Vagina (tissue), 2 donors: ENCODE data around the gene FAM118B.

Experiments
- POLR2A ChIP-seq, 2 donors: fragments of 450-650 bp; IDR thresholded peaks; one replicate each; pipeline ENCODE4 v1.6.1; 2017; ENCODE audit warnings: antibody characterized with exemption in 2 of 2, mild to moderate bottlenecking in 2 of 2, moderate library complexity in 2 of 2
- TF ChIP-seq, protein P1 (sequence below), 3 experiments: fragments of 450-650 bp in 2 of 3; fragments of 200-600 bp in 1 of 3; sonication (generic) in 1 of 3; IDR thresholded peaks; one replicate each; pipeline ENCODE4 v1.5.1; 2017 to 2019; ENCODE audit warnings: antibody characterized with exemption in 3 of 3, mild to moderate bottlenecking in 2 of 3, moderate library complexity in 2 of 3

DNA sequence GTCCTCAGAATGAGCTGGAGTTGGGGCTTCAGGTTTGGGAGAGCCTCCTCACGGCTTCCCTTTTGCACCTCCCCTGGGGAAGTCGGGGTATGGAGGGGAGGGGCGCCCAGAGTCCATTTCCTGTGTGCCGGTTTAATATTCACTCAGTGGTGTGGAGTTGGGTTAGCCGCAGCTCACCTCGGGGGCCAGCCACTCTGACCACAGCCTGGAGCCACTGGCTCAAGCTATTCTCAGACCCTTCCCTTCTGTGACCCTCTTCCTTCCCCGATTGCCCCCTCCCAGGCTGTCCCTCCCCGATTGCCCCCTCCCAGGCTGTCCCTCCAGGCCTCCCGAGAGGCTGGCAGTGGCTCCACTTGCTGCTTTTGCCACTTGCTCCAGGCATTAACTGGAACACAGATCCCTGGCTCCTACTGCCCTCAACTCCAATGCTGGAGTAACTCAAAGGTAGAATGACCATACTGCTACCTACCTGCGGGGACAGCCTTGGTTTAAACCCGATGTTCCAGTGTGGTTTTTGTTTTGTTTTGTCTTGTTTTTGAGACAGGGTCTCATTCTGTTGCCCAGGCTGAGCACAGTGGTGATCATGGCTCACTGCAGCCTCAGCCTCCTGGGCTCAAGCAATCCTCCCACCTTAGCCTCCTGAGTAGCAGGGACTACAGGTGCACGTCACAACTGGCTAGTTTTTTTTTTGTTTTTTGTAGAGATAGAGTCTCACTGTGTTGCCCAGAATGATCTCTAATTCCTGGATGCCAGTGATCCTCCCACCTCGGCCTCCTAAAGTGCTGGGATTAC lies 29.4 kb upstream of the FAM118B start:
- TF ChIP-seq, protein P1, sequence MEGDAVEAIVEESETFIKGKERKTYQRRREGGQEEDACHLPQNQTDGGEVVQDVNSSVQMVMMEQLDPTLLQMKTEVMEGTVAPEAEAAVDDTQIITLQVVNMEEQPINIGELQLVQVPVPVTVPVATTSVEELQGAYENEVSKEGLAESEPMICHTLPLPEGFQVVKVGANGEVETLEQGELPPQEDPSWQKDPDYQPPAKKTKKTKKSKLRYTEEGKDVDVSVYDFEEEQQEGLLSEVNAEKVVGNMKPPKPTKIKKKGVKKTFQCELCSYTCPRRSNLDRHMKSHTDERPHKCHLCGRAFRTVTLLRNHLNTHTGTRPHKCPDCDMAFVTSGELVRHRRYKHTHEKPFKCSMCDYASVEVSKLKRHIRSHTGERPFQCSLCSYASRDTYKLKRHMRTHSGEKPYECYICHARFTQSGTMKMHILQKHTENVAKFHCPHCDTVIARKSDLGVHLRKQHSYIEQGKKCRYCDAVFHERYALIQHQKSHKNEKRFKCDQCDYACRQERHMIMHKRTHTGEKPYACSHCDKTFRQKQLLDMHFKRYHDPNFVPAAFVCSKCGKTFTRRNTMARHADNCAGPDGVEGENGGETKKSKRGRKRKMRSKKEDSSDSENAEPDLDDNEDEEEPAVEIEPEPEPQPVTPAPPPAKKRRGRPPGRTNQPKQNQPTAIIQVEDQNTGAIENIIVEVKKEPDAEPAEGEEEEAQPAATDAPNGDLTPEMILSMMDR (IDR thresholded peaks at IDR 0.05): no peak
- TF ChIP-seq POLR2A (IDR thresholded peaks at IDR 0.05): no peak
